ENCODE results near the gene ZNF207.
"Not testable (repeated sequence)": the region's sequence is repeated elsewhere in the genome, so short reads cannot be mapped to it uniquely, and the experiment has no call there.

ZNF207 gene

DNA sequence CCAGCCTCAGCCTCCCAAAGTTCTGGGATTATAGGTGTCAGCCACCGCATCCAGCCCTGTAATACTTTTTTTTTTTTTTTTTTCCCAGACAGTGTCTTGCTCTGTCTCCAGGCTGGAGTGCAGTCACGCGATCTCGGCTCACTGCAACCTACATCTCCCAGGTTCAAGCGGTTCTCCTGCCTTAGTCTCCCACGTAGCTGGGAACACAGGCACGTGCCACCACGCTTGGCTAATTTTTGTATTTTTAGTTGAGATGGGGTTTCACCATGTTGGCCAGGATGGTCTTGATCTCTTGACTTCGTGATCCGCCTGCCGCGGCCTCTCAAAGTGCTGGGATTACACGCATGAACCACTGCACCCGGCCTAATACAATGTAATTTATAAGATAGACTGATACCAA, 38.2 kb downstream of the ZNF207 start:
- not testable (repeated sequence) for DNase-seq (ENCODE audit: low spot score)

DNA sequence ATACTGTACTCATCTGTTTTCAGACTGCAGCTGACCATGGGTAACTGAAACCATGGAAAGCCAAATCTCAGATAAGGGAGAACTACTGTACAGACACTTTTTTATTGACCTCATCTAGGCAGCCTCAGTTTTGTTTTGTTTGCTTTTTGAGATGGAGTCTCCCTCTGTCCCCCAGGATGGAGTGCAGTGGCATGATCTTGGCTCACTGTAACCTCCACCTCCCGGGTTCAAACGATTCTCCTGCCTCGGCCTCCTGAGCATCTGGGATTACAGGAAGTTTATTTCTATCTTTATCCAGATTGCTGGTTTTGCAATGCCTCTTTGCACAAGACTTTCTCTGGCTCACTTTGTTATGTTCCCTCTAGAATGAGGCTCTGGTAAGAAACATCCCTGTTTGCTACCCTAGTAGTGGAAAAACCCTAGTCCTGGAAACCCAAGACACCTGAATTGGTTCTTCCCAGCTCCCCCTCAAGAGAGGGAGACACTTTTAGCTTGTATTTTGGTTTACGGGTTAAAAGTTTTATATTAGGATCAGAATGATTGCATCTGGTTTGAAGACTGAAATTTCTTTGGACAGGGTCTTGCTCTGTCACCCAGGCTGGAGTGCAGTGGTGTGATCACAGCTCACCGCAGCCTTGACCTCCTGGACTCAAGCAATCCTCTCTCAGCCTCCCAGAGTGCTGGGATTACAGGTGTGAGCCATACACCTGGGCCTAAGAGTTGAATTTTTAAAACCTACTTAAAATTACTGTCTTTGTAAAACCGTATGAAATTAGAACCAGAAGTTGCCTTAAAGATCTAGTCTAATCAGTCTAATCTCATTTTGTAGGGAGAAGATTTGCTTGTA, 38.9 kb downstream of the ZNF207 start:
- no peak for DNase-seq (ENCODE audit: low spot score)

DNA sequence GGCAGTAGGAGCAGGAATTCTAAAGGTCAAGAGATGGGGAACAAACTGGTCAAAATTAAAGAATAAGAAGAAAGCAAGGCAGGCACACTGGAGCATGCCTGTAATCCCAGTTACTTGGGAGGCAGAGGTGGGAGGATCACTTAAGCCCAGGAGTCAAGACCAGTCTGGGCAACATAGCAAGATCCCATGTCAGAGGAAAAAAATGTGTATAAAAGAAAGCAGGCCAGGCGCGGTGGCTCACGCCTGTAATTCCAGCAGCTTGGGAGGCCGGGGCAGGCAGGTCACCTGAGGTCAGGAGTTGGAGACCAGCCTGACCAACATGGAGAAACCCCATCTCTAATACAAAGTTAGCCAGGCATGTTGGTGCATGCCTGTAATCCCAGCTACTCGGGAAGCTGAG, 43.9 kb downstream of the ZNF207 start:
- DNase-seq (ENCODE audit: low spot score): no peak

DNA sequence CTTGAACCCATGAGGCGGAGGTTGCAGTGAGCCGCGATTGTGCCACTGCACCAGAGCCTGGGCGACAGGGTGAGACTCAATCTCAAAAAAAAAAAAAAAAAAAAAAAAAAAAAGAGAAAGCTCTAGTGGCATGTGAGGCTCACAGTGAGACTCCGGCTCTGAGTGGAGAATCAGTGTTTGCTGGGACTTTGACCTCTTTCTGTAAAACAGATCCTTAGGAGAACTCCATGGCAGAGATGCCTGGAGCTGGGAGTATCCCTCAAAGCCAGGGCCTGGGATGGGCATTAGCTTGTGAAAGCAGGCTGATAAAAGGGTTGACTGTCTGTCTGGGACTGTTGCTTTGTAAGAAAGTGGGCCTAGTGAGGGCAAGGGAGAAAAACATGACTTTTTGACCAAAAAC, 46.4 kb downstream of the ZNF207 start:
- no peak for DNase-seq (ENCODE audit: low spot score)

DNA sequence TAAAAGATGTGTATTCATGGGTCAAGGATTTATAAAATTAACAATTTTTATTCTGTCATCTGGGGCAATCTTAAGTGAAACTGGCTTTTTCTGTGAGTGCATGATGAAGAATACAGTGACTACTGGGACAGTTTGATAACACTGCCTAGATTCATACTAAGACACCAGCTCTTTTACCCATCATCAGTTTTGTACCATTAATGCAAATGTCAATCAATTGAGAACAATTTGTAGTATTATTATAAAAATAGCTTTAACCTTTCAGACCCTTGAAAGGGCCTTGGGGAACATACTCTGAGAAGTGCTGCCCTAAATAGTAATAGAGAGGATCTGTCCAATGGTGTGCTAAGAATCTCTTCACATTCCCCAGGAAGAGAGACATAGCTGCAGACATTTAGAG, 49.0 kb downstream of the ZNF207 start:
- DNase-seq (ENCODE audit: low spot score): no peak

DNA sequence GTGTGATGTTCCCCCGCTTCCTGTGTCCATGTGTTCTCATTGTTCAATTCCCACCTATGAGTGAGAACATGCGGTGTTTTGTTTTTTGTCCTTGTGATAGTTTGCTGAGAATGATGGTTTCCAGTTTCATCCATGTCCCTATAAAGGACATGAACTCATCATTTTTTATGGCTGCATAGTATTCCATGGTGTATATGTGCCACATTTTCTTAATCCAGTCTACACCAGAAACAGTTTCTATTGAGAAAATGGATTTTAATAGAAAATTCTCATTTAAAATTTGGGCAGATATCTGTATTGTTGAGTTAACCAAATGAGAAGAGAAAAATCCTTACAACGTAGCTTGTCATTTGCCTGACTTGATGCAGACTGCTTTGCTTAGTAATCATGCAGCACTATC, 60.1 kb downstream of the ZNF207 start:
- DNase-seq (ENCODE audit: low spot score): not testable (repeated sequence)

DNA sequence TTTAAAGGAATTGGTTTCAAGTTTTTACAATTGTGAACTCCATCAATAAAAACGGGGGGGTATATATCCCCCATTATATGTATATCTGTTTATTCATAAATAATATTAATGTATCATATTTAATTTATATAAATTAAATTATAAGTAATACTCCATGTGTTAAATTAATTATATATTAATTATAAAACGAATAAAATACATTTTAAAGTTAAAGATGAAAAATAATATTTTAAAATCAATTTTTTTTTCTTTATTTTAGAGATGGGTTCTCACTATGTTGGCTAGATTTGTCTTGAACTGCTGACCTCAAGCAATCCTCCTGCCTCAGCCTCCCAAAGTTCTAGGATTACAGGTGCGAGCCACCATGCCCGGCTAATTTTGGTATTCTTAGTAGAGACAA, 76.9 kb downstream of the ZNF207 start:
- no peak for DNase-seq (ENCODE audit: low spot score)

DNA sequence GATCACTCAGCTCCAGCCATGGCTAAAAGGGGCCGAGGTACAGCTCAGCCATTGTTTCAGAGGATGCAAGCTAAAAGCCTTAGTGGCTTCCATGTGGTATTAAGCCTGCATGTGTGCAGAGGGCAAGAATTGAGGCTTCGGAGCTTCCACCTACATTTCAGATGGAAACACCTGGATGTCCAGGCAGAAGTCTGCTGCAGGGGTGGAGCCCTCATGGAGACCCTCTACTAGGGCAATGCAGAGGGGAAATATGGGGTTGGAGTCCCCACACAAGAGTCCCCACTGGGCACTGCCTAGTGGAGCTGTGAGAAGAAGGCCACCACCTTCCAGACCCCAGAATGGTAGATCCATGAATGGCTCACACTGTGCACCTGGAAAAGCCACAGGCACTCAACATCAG, 79.6 kb downstream of the ZNF207 start:
- DNase-seq (ENCODE audit: low spot score): no peak
